SK-N-SH (cell line): ENCODE results near the gene ASCL5. TPM values are rescaled to one million over a fixed set of nuclear protein-coding genes. Genes with fewer than 3 reads are reported as not detected.

Experiments
- CTCF ChIA-PET: fragments of 300-600, 350-600 bp; formaldehyde crosslinking; extraction: SDS; loops from one replicate; lab custom pipeline; 2021; lab: Yijun Ruan, JAX
- POLR2A ChIA-PET: fragments of 350-600 bp; sonication (Branson Sonifier 250); formaldehyde crosslinking; extraction: SDS; loops from one replicate; lab custom pipeline; 2020; ENCODE audit warnings: antibody characterized with exemption, inconsistent platforms; lab: Yijun Ruan, JAX
- DNase-seq: peaks from one replicate; pipeline ENCODE4 v3.0.0; 2012
- H2AFZ ChIP-seq: fragments of 200-600 bp; sonication (generic); 2 replicates; pipeline ENCODE4 v1.8.1; 2016; ENCODE audit warnings: antibody characterized with exemption, mild to moderate bottlenecking, low read depth
- H3F3A ChIP-seq: fragments of 200-600 bp; sonication (generic); replicated peaks from 2 replicates; pipeline ENCODE3; 2016; ENCODE audit warnings: antibody characterized with exemption, mild to moderate bottlenecking; ENCODE audit not compliant: insufficient read depth
- H3K27ac ChIP-seq, 2 experiments: fragments of 200-500 bp in 1 of 2; fragments of 200-600 bp in 1 of 2; sonication (Bioruptor generic) in 1 of 2; sonication (generic), shearing (Covaris generic) in 1 of 2; 2 replicates each; pipeline versions ENCODE4 v1.5.1 to v1.6.1; 2014 to 2016; ENCODE audit warnings: low read depth in 2 of 2, inconsistent platforms in 1 of 2, low read length in 1 of 2, mild to moderate bottlenecking in 1 of 2, mixed read lengths in 1 of 2
- H3K27me3 ChIP-seq: fragments of 200-600 bp; sonication (generic), shearing (Covaris generic); 2 replicates; pipeline ENCODE4 v1.6.1; 2016; ENCODE audit warnings: mixed run types; ENCODE audit not compliant: insufficient read depth
- H3K36me3 ChIP-seq, 2 experiments: fragments of 200-500 bp in 1 of 2; fragments of 200-600 bp in 1 of 2; sonication (Bioruptor generic) in 1 of 2; sonication (generic) in 1 of 2; replicated peaks in 1 of 2; 2 replicates each; pipeline versions ENCODE3 to v1.5.1; 2014 to 2016; ENCODE audit warnings: low read length in 1 of 2, mild to moderate bottlenecking in 1 of 2; ENCODE audit not compliant: insufficient read depth in 2 of 2, control insufficient read depth in 1 of 2
- H3K4me1 ChIP-seq, 2 experiments: fragments of 200-500 bp in 1 of 2; fragments of 200-600 bp in 1 of 2; sonication (Bioruptor generic) in 1 of 2; sonication (generic), shearing (Covaris generic) in 1 of 2; 2 replicates each; pipeline versions ENCODE4 v1.5.1 to v1.6.1; 2014 to 2016; ENCODE audit warnings: low read depth in 1 of 2, low read length in 1 of 2, mixed run types in 1 of 2; ENCODE audit not compliant: insufficient read depth in 2 of 2, control insufficient read depth in 1 of 2
- H3K4me2 ChIP-seq: fragments of 200-600 bp; sonication (generic), shearing (Covaris generic); 2 replicates; pipeline ENCODE4 v1.6.1; 2017; ENCODE audit warnings: mixed run types
- H3K4me3 ChIP-seq, 2 experiments: fragments of 200-500 bp in 1 of 2; fragments of 200-600 bp in 1 of 2; sonication (Bioruptor generic) in 1 of 2; sonication (generic), shearing (Covaris generic) in 1 of 2; 2 replicates each; pipeline versions ENCODE4 v1.5.1 to v1.8.1; 2014 to 2016; ENCODE audit warnings: low read depth in 2 of 2, inconsistent platforms in 1 of 2, low read length in 1 of 2, mild to moderate bottlenecking in 1 of 2, mixed read lengths in 1 of 2, moderate library complexity in 1 of 2
- H3K79me2 ChIP-seq: fragments of 200-600 bp; sonication (generic); 2 replicates; pipeline ENCODE4 v1.8.1; 2017; ENCODE audit warnings: mild to moderate bottlenecking; ENCODE audit not compliant: insufficient read depth
- H3K9ac ChIP-seq: fragments of 200-600 bp; sonication (generic); 2 replicates; pipeline ENCODE4 v1.6.1; 2017; ENCODE audit warnings: mixed run types
- H3K9me2 ChIP-seq: fragments of 200-600 bp; sonication (generic); 2 replicates; pipeline ENCODE4 v1.6.1; 2017; ENCODE audit warnings: mixed run types
- H3K9me3 ChIP-seq: fragments of 200-600 bp; sonication (generic); 2 replicates; pipeline ENCODE4 v1.6.1; 2017; ENCODE audit warnings: mixed run types, mild to moderate bottlenecking, moderate library complexity
- H4K20me1 ChIP-seq: fragments of 200-600 bp; sonication (generic); 2 replicates; pipeline ENCODE4 v1.6.1; 2017; ENCODE audit warnings: mild to moderate bottlenecking, mixed run types; ENCODE audit not compliant: insufficient read depth
- CHD2 ChIP-seq: fragments of 150-350 bp; IDR thresholded peaks from 2 replicates; pipeline ENCODE4 v1.6.1; 2018; ENCODE audit warnings: low read length; ENCODE audit not compliant: partially characterized antibody
- CTCF ChIP-seq: fragments of 200-600 bp; sonication (generic); IDR thresholded peaks from 2 replicates; pipeline ENCODE4 v1.6.1; 2017; ENCODE audit warnings: antibody characterized with exemption, mild to moderate bottlenecking, moderate library complexity
- EZH2phosphoT487 ChIP-seq: fragments of 200-600 bp; sonication (generic); IDR thresholded peaks from 2 replicates; pipeline ENCODE4 v1.6.1; 2017; ENCODE audit warnings: low read depth, mixed run types, mild to moderate bottlenecking, antibody characterized with exemption, moderate library complexity, borderline replicate concordance
- GABPA ChIP-seq: IDR thresholded peaks from 2 replicates; pipeline ENCODE4 v1.4.0; 2012; ENCODE audit warnings: low read depth, mild to moderate bottlenecking
- MAX ChIP-seq: IDR thresholded peaks from 2 replicates; pipeline ENCODE4 v1.4.0; 2012; ENCODE audit warnings: low read depth
- MEF2A ChIP-seq: IDR thresholded peaks from 2 replicates; pipeline ENCODE4 v1.4.0; 2012; ENCODE audit warnings: low read depth, borderline replicate concordance
- MXI1 ChIP-seq: IDR thresholded peaks from 2 replicates; pipeline ENCODE4 v1.6.1; 2012; ENCODE audit warnings: mild to moderate bottlenecking, low read depth, low read length, improper control_type of control experiment
- NFIC ChIP-seq: IDR thresholded peaks from 2 replicates; pipeline ENCODE4 v1.4.0; 2012; ENCODE audit warnings: borderline replicate concordance
- NRF1 ChIP-seq: IDR thresholded peaks from 2 replicates; pipeline ENCODE4 v1.6.1; 2012; ENCODE audit warnings: low read depth, mild to moderate bottlenecking, low read length
- PBX3 ChIP-seq: IDR thresholded peaks from 2 replicates; pipeline ENCODE4; 2012
- POLR2AphosphoS5 ChIP-seq: IDR thresholded peaks from 2 replicates; pipeline ENCODE4 v1.6.1; 2012; ENCODE audit warnings: low read depth, low read length
- RAD21 ChIP-seq: IDR thresholded peaks from 2 replicates; pipeline ENCODE4 v1.6.1; 2012; ENCODE audit warnings: mild to moderate bottlenecking, low read length
- RCOR1 ChIP-seq: fragments of 150-350 bp; IDR thresholded peaks from 2 replicates; pipeline ENCODE4 v1.6.1; 2017; ENCODE audit warnings: antibody characterized with exemption, low read length
- RFX5 ChIP-seq: IDR thresholded peaks from 2 replicates; pipeline ENCODE4 v1.6.1; 2012; ENCODE audit warnings: mild to moderate bottlenecking, improper control_type of control experiment, low read length
- SIN3A ChIP-seq: IDR thresholded peaks from 2 replicates; pipeline ENCODE4 v1.6.1; 2012; ENCODE audit warnings: low read depth, mild to moderate bottlenecking, low read length, moderate library complexity, borderline replicate concordance
- TAF1 ChIP-seq: IDR thresholded peaks from 2 replicates; pipeline ENCODE4 v1.6.1; 2012; ENCODE audit warnings: low read depth, mild to moderate bottlenecking, low read length, moderate library complexity, borderline replicate concordance
- ZBTB33 ChIP-seq: IDR thresholded peaks from 2 replicates; pipeline ENCODE4 v1.4.0; 2012; ENCODE audit warnings: low read depth, borderline replicate concordance
- WGBS: methylation state at CpG from one replicate; pipeline ENCODE4 v1.1.6; 2017; ENCODE audit warnings: low lambda C conversion rate; 5-methylcytosine and 5-hydroxymethylcytosine counted together
- polyA plus RNA-seq, 3 experiments: library from polyadenylated mRNA; depleted of rRNA; stranded (reverse); fragments of >200 nt; gene quantifications; 2 replicates each; pipeline ENCODE4 v1.2.3, GENCODE V29; 2012
- TF ChIP-seq, protein P1 (sequence below): IDR thresholded peaks from 2 replicates; pipeline ENCODE4 v1.4.0; 2012; ENCODE audit warnings: low read depth, borderline replicate concordance
- TF ChIP-seq, protein P2 (sequence below): fragments of 150-350 bp; IDR thresholded peaks from 2 replicates; pipeline ENCODE4 v1.6.1; 2016; ENCODE audit warnings: mild to moderate bottlenecking, low read depth, low read length

ASCL5 gene
- polyA plus RNA-seq, 1 of the 3 experiments (the other 2 are of a cell fraction) = not detected

- peaks cover 11 to 16% of the 10 kb centered on the region in 2 experiments; a peak in 3 of 4 replicates for H3K4me1 ChIP-seq
- H3K79me2 ChIP-seq = peaks cover 15% of the 10 kb centered on the region
- no peak for TF ChIP-seq CTCF
- TF ChIP-seq, protein P1, sequence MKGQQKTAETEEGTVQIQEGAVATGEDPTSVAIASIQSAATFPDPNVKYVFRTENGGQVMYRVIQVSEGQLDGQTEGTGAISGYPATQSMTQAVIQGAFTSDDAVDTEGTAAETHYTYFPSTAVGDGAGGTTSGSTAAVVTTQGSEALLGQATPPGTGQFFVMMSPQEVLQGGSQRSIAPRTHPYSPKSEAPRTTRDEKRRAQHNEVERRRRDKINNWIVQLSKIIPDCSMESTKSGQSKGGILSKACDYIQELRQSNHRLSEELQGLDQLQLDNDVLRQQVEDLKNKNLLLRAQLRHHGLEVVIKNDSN = no peak
- no peak for TF ChIP-seq TAF1
- peak; percentile 98 for TF ChIP-seq PBX3
- TF ChIP-seq CHD2 = peak; percentile 73
- TF ChIP-seq POLR2AphosphoS5 = peak; percentile 48; the same call in 1 of the 2 replicates
- TF ChIP-seq EZH2phosphoT487 = no peak
- no peak for TF ChIP-seq ZBTB33
- no peak for TF ChIP-seq MEF2A
- TF ChIP-seq MAX = no peak
- peak; percentile 84 for TF ChIP-seq NRF1
- TF ChIP-seq, protein P2, sequence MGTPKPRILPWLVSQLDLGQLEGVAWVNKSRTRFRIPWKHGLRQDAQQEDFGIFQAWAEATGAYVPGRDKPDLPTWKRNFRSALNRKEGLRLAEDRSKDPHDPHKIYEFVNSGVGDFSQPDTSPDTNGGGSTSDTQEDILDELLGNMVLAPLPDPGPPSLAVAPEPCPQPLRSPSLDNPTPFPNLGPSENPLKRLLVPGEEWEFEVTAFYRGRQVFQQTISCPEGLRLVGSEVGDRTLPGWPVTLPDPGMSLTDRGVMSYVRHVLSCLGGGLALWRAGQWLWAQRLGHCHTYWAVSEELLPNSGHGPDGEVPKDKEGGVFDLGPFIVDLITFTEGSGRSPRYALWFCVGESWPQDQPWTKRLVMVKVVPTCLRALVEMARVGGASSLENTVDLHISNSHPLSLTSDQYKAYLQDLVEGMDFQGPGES = peak; percentile 82
- no peak for TF ChIP-seq NFIC
- no peak for TF ChIP-seq RAD21
- peak; percentile 72 for TF ChIP-seq MXI1
- 0 out of 2 replicates have a peak, but pooled peaks have one; percentile 25 for TF ChIP-seq SIN3A
- TF ChIP-seq GABPA = no peak
- no peak for TF ChIP-seq RCOR1
- TF ChIP-seq RFX5 = peak; percentile 81
- H3F3A ChIP-seq = no peaks in the 10 kb centered on the region
- WGBS = 49% methylated on average over 16 of the region's 31 CpGs
- H3K36me3 ChIP-seq = peaks cover 16 to 27% of the 10 kb centered on the region in 2 experiments
- H3K27ac ChIP-seq = peak within 1 kb of the TSS in 1 of 2 experiments; percentile 86; a peak in 2 of 4 replicates
- H3K4me3 ChIP-seq = peak within 1 kb of the TSS; percentile 63 to 84
- H3K27me3 ChIP-seq = no peaks in the 10 kb centered on the region
- H3K9ac ChIP-seq = peak within 1 kb of the TSS; percentile 75
- no peaks in the 10 kb centered on the region for H4K20me1 ChIP-seq
- CTCF ChIA-PET = interaction anchor here (0.6 to 3.0 kb wide), 8 partner anchors 14 to 112 kb away, joined by 3 to 15 read pairs (median 3); no protein-coding TSS in a partner anchor
- peak within 1 kb of the TSS; percentile 95 for H2AFZ ChIP-seq
- H3K4me2 ChIP-seq = peak within 1 kb of the TSS; percentile 99
- H3K9me2 ChIP-seq = no peaks in the 10 kb centered on the region
- no peaks in the 10 kb centered on the region for H3K9me3 ChIP-seq
- DNase-seq = peak; percentile 97
- POLR2A ChIA-PET = interaction anchor here (0.7 to 1.2 kb wide), 7 partner anchors 11 to 35 kb away, joined by 3 to 4 read pairs (median 3); no protein-coding TSS in a partner anchor
Measured at GRCh38 chr1:201154389-201155165, 27.6 kb upstream of the ASCL5 start, which contains the start of gene TMEM9. TMEM9 (minus strand) TSS chr1:201154474; CDS start chr1:201153923, 551 bp downstream.
